HL-60 (cell line): ENCODE data around the gene NDUFS5.
"Not testable (repeated sequence)": the region's sequence is repeated elsewhere in the genome, so short reads cannot be mapped to it uniquely, and the experiment has no call there.

Experiments
- DNase-seq, 2 experiments: peaks; one replicate each; pipeline ENCODE4 v3.0.0-alpha.2; 2010 to 2020; ENCODE audit warnings: low read depth in 1 of 2, low spot score in 1 of 2
- H3K27ac ChIP-seq: fragments of 250-450 bp; sonication (Bioruptor Pico); replicated peaks from 2 replicates; pipeline ENCODE4 v1.5.1; 2020; ENCODE audit warnings: mild to moderate bottlenecking, moderate library complexity
- H3K27me3 ChIP-seq: fragments of 250-450 bp; sonication (Bioruptor Pico); 2 replicates; pipeline ENCODE4 v1.5.1; 2021; ENCODE audit warnings: mild to moderate bottlenecking, moderate library complexity; ENCODE audit not compliant: insufficient read depth, poor library complexity, severe bottlenecking
- H3K4me3 ChIP-seq: replicated peaks from 2 replicates; pipeline ENCODE4 v1.5.1; 2011; ENCODE audit warnings: mild to moderate bottlenecking, control low read depth, low read length; ENCODE audit not compliant: insufficient read depth
- GABPA ChIP-seq: IDR thresholded peaks from 2 replicates; pipeline ENCODE4 v1.6.1; 2012; ENCODE audit warnings: low read depth
- POLR2AphosphoS5 ChIP-seq: IDR thresholded peaks from 2 replicates; pipeline ENCODE4 v1.6.1; 2012; ENCODE audit warnings: low read depth
- SPI1 ChIP-seq: IDR thresholded peaks from 2 replicates; pipeline ENCODE4 v1.6.1; 2012; ENCODE audit warnings: low read depth, mild to moderate bottlenecking, borderline replicate concordance
- TF ChIP-seq, protein P1 (sequence below): IDR thresholded peaks from 2 replicates; pipeline ENCODE4 v1.6.1; 2012; ENCODE audit warnings: low read depth; ENCODE audit not compliant: insufficient replicate concordance
- TF ChIP-seq, protein P2 (sequence below): IDR thresholded peaks from one replicate; pipeline ENCODE4 v1.5.1; 2011; ENCODE audit warnings: low read length, control low read depth, inconsistent platforms; ENCODE audit not compliant: insufficient read depth

Gene NDUFS5

DNA sequence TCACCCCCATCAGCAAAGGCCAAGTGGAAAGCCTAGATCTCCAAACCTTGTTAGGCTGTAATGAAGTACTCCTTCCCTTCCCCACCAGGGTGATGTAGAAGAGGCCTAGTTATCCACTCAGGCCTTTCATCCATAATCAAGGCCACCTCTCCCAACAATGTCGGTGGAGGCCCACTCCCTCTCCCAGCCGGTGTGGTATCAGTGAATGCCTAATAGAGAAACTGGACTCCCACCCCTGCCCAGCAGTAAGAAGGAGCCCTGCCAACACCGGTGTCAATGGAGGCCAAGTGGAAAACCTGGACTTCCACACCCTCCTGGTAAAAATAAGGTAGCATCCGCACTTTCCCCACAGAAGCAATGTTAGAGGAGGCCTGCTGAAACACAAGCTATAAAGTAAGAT, 23.9 kb downstream of the NDUFS5 start:
- TF ChIP-seq GABPA (no peak), POLR2AphosphoS5 (no peak), SPI1 (no peak)
- TF ChIP-seq, protein P1, sequence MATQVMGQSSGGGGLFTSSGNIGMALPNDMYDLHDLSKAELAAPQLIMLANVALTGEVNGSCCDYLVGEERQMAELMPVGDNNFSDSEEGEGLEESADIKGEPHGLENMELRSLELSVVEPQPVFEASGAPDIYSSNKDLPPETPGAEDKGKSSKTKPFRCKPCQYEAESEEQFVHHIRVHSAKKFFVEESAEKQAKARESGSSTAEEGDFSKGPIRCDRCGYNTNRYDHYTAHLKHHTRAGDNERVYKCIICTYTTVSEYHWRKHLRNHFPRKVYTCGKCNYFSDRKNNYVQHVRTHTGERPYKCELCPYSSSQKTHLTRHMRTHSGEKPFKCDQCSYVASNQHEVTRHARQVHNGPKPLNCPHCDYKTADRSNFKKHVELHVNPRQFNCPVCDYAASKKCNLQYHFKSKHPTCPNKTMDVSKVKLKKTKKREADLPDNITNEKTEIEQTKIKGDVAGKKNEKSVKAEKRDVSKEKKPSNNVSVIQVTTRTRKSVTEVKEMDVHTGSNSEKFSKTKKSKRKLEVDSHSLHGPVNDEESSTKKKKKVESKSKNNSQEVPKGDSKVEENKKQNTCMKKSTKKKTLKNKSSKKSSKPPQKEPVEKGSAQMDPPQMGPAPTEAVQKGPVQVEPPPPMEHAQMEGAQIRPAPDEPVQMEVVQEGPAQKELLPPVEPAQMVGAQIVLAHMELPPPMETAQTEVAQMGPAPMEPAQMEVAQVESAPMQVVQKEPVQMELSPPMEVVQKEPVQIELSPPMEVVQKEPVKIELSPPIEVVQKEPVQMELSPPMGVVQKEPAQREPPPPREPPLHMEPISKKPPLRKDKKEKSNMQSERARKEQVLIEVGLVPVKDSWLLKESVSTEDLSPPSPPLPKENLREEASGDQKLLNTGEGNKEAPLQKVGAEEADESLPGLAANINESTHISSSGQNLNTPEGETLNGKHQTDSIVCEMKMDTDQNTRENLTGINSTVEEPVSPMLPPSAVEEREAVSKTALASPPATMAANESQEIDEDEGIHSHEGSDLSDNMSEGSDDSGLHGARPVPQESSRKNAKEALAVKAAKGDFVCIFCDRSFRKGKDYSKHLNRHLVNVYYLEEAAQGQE = no peak
- TF ChIP-seq, protein P2, sequence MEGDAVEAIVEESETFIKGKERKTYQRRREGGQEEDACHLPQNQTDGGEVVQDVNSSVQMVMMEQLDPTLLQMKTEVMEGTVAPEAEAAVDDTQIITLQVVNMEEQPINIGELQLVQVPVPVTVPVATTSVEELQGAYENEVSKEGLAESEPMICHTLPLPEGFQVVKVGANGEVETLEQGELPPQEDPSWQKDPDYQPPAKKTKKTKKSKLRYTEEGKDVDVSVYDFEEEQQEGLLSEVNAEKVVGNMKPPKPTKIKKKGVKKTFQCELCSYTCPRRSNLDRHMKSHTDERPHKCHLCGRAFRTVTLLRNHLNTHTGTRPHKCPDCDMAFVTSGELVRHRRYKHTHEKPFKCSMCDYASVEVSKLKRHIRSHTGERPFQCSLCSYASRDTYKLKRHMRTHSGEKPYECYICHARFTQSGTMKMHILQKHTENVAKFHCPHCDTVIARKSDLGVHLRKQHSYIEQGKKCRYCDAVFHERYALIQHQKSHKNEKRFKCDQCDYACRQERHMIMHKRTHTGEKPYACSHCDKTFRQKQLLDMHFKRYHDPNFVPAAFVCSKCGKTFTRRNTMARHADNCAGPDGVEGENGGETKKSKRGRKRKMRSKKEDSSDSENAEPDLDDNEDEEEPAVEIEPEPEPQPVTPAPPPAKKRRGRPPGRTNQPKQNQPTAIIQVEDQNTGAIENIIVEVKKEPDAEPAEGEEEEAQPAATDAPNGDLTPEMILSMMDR = no peak
- no peaks in the 10 kb centered on the region for H3K27me3 ChIP-seq
- DNase-seq = no peak
- H3K4me3 ChIP-seq = no peak overlapping the region
- no peak overlapping the region for H3K27ac ChIP-seq

DNA sequence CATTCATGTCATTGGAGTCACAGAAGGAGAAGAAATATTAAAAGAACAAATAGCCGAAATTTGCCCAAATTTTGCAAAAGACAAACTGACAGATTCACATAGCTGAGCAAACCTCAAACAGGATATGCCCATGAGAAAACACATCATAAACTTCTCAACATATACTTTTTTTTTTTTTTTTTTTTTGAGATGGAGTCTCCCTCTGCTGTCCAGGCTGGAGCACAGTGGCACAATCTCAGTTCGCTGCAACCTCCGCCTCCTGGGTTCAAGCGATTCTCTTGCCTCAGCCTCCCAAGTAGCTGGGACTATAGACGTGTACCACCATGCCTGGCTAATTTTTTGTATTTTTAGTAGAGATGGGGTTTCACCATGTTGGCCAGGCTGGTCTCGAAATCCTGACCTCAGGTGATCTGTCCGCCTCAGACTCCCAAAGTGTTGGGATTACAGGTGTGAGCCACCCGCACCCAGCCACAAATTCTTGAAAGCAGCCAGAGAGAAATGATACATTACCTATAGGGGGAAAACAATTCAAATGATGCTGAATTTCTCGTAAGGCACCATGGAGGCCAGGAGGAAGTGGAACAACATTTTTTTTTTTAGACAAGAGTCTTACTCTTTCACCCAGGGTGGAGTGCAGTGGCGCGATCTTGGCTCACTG, 25.2 kb downstream of the NDUFS5 start:
- not testable (repeated sequence) for H3K27me3 ChIP-seq, DNase-seq, H3K27ac ChIP-seq, H3K4me3 ChIP-seq

DNA sequence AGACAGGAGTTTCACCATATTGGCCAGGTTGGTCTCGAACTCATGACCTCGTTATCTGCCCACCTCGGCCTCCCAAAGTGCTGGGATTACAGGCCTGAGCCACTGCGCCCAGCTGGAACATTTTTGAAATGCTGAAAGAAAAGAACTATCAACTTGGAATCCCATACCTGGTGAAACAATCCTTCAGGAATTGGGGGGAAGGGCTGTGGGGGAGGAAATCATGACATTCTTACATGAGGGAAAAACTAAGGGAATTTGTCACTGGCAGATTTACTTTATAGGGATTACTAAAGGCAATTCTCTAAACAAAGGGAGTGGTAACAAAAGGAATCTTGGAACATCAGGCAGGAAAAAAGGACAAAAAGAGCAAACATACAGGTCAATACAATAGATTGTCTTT, 25.8 kb downstream of the NDUFS5 start:
- Histone ChIP-seq H3K27me3 (no peaks in the 10 kb centered on the region), H3K4me3 (no peak overlapping the region), H3K27ac (no peak overlapping the region)
- no peak for DNase-seq
- TF ChIP-seq, protein P2 = no peak
- no peak for TF ChIP-seq SPI1
- TF ChIP-seq POLR2AphosphoS5 = no peak
- TF ChIP-seq, protein P1 = no peak
- TF ChIP-seq GABPA = no peak

DNA sequence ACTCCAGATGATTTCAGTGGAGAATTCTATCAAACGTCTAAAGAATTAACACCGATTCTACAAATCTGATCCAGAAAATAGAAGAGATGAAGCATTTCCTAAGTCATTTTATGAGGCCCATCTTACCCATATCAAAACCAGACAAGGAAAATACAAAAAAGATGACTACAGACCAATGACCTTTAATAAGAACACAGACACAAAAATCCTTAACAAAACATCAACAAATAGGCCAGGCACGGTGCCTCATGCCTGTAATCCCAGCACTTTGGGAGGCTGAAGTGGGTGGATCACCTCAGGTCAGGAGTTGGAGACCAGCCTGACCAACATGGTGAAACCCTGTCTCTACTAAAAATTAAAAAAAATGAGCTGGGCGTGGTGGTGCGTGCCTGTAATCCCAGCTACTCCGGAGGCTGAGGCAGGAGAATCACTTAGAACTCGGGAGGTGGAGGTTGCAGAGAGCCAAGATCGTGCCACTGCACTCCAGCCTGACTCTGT, 29.1 kb downstream of the NDUFS5 start:
- not testable (repeated sequence) for H3K27ac ChIP-seq, H3K4me3 ChIP-seq, DNase-seq, H3K27me3 ChIP-seq

DNA sequence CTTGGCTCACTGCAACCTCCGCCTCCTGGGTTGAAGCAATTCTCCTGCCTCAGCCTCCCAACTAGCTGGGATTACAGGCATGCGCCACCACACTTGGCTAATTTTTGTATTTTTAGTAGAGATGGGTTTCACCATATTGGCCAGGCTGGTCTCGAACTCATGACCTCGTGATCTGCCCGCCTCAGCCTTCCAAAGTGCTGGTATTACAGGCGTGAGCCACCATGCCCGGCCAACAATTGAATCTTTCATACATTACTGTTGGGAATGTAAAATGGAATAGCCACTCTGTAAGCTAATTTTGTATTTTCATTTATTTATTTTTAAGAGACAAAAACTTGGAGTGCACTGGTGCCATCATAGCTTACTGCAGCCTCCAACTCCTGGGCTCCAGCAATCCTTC, 35.4 kb downstream of the NDUFS5 start:
- not testable (repeated sequence) for H3K27ac ChIP-seq, DNase-seq, H3K27me3 ChIP-seq, H3K4me3 ChIP-seq
